ENCODE data around the gene MANSC1.

DNA sequence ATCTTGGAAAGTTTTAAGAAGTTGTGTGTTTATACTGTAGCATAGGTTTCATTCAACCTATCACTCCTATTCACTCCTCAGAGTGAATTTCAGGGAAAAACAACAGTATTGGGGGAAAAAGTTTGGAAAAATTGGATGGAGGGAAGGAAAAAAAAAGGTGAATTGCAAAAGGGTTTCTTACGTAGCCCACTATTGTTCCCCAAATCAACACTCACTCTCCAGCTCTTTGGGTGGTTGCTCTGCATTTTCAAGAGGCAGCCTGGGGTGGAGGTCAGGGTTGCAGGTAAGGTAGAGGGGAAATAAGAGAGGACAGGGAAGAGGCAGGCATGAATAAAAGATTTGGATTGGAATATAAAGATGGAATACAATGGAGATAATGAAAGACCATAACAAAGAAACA lies 49.1 kb upstream of the MANSC1 start:
- TF ChIP-seq, protein P1, sequence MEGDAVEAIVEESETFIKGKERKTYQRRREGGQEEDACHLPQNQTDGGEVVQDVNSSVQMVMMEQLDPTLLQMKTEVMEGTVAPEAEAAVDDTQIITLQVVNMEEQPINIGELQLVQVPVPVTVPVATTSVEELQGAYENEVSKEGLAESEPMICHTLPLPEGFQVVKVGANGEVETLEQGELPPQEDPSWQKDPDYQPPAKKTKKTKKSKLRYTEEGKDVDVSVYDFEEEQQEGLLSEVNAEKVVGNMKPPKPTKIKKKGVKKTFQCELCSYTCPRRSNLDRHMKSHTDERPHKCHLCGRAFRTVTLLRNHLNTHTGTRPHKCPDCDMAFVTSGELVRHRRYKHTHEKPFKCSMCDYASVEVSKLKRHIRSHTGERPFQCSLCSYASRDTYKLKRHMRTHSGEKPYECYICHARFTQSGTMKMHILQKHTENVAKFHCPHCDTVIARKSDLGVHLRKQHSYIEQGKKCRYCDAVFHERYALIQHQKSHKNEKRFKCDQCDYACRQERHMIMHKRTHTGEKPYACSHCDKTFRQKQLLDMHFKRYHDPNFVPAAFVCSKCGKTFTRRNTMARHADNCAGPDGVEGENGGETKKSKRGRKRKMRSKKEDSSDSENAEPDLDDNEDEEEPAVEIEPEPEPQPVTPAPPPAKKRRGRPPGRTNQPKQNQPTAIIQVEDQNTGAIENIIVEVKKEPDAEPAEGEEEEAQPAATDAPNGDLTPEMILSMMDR (optimal IDR thresholded peaks at IDR 0.05 in 1 of 3, IDR thresholded peaks at IDR 0.05 in 1 of 3, conservative IDR thresholded peaks at IDR 0.05 in 1 of 3; ENCODE audit: extremely low read depth in 1 of 3, insufficient read depth in 2 of 3, low read length in 3 of 3): no peak
- no peak for TF ChIP-seq EZH2 (IDR thresholded peaks at IDR 0.05; ENCODE audit: low read length)
